ENCODE results near the gene TPM3. TPM values are rescaled to one million over a fixed set of nuclear protein-coding genes. Genes with fewer than 3 reads are reported as not detected.

TPM3 gene
- total and polyA plus RNA-seq, 2 of the 8 experiments (the other 6 are each of a cell fraction or from before 2014, with no cell fraction given) = 278 to 572 TPM

GRCh38 chr1:154133256-154133655 is 58.6 kb downstream of the TPM3 start (continued):
- TF ChIP-seq SP4 (IDR thresholded peaks at IDR 0.05; ENCODE audit: low read length) (no peak), HDAC6 (IDR thresholded peaks at IDR 0.05; ENCODE audit: low read depth, low read length) (no peak)
